Breast epithelium (tissue), 4 donors: ENCODE measurements around the gene ADIPOR1. TPM values are rescaled to one million over a fixed set of nuclear protein-coding genes. Genes with fewer than 3 reads are reported as not detected.

ENCODE experiments used
- DNase-seq, 2 donors: peaks; one replicate each; pipeline ENCODE4 v3.0.0-alpha.2; 2019; ENCODE audit warnings: low spot score in 2 of 2
- H3K27ac ChIP-seq, 2 donors: fragments of 200-600 bp; sonication (generic) in 1 of 2; one replicate each; pipeline ENCODE4 v1.5.1; 2016 to 2019; ENCODE audit warnings: mild to moderate bottlenecking in 1 of 2
- H3K27me3 ChIP-seq, 2 donors: fragments of 200-600 bp; sonication (generic) in 1 of 2; one replicate each; pipeline versions ENCODE4 v1.5.1 to v1.6.0; 2017 to 2019; ENCODE audit warnings: control low read depth in 1 of 2, mild to moderate bottlenecking in 1 of 2
- H3K36me3 ChIP-seq: fragments of 200-600 bp; one replicate; pipeline ENCODE4 v1.5.1; 2019
- H3K4me1 ChIP-seq, 2 donors: fragments of 200-600 bp; sonication (generic); one replicate each; pipeline ENCODE4 v1.5.1; 2016 to 2019; ENCODE audit warnings: control low read depth in 1 of 2
- H3K4me3 ChIP-seq, 3 donors: fragments of 200-600 bp; sonication (generic); 1 replicate in 2 of 3; 2 replicates in 1 of 3; pipeline ENCODE4 v1.5.1; 2016 to 2019; ENCODE audit warnings: mild to moderate bottlenecking in 3 of 3, moderate library complexity in 2 of 3
- H3K9me3 ChIP-seq, 2 donors: fragments of 200-600 bp; sonication (generic) in 1 of 2; one replicate each; pipeline ENCODE4 v1.5.1; 2016 to 2019; ENCODE audit warnings: control low read depth in 1 of 2
- POLR2A ChIP-seq: fragments of 450-650 bp; IDR thresholded peaks from one replicate; pipeline ENCODE4 v1.6.1; 2016; ENCODE audit warnings: antibody characterized with exemption, mild to moderate bottlenecking, moderate library complexity
- POLR2AphosphoS5 ChIP-seq, 3 donors: sonication (generic); formaldehyde crosslinking; IDR thresholded peaks; one replicate each; pipeline ENCODE4 v1.6.1; 2017; ENCODE audit warnings: antibody characterized with exemption in 3 of 3
- intact Hi-C: fragments of 100-400 bp; cut with DNase I; formaldehyde crosslinking; loops from one replicate; pipeline ENCODE4 v1.15.1; 2023; ENCODE audit warnings: low total_unique reads
- total RNA-seq, 3 donors: library from RNA; depleted of rRNA; stranded (reverse); fragments of >200 nt; gene quantifications; one replicate each; pipeline ENCODE4 v1.1.0, GENCODE V29; 2016
- TF ChIP-seq, protein P1 (sequence below), 3 donors: fragments of 450-650 bp; IDR thresholded peaks; one replicate each; pipeline ENCODE4 v1.5.1; 2016 to 2017; ENCODE audit warnings: antibody characterized with exemption in 3 of 3, mild to moderate bottlenecking in 3 of 3, moderate library complexity in 3 of 3

Gene ADIPOR1
- total RNA-seq, 3 donors from 2014 or later, result 87.2 to 143 (median 87.5) TPM

DNA sequence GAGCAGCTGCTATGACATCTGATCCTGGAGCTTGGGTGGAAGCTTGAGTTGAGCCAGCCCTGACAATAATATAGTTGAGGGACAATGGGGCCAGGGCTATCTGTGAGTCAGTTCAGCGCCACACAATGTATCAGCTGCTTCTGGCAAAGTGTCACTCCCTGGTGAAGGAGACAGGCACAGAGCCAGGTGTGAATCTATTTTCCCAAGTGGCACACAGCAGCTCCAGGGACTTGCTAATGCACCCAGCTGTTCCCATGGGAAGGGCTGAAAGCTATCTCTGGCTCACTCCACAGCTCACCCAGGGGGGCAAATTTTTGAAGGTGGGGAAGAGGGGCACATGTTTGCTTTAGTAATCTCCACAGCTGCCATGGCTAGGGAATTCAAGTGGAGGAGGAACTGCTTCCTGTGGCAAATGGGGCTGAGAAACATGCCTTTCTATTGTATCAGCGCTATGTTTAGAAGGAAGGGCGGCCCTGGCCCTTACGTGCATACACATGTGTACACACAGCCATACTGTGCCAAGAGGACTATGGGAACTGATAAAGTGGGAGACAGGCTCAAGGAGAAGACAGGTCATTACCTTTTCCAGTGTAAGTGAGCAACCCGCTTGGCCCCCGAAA is 6.8 kb upstream of the ADIPOR1 start:
- intact Hi-C loops, result no loop called here
- Histone ChIP-seq H3K27ac (peak overlapping the region; percentile 54 to 59), H3K36me3 (no peaks in the 10 kb centered on the region), H3K9me3 (no peaks in the 10 kb centered on the region), H3K4me3 (no peak overlapping the region), H3K4me1 (peaks cover 0 to 9% of the 10 kb centered on the region in 2 donors), H3K27me3 (no peaks in the 10 kb centered on the region)
- DNase-seq, result no peak
- no peak for TF ChIP-seq POLR2AphosphoS5 (IDR thresholded peaks at IDR 0.05)
- TF ChIP-seq, protein P1, sequence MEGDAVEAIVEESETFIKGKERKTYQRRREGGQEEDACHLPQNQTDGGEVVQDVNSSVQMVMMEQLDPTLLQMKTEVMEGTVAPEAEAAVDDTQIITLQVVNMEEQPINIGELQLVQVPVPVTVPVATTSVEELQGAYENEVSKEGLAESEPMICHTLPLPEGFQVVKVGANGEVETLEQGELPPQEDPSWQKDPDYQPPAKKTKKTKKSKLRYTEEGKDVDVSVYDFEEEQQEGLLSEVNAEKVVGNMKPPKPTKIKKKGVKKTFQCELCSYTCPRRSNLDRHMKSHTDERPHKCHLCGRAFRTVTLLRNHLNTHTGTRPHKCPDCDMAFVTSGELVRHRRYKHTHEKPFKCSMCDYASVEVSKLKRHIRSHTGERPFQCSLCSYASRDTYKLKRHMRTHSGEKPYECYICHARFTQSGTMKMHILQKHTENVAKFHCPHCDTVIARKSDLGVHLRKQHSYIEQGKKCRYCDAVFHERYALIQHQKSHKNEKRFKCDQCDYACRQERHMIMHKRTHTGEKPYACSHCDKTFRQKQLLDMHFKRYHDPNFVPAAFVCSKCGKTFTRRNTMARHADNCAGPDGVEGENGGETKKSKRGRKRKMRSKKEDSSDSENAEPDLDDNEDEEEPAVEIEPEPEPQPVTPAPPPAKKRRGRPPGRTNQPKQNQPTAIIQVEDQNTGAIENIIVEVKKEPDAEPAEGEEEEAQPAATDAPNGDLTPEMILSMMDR (IDR thresholded peaks at IDR 0.05), result no peak
- TF ChIP-seq POLR2A, result no peak

DNA sequence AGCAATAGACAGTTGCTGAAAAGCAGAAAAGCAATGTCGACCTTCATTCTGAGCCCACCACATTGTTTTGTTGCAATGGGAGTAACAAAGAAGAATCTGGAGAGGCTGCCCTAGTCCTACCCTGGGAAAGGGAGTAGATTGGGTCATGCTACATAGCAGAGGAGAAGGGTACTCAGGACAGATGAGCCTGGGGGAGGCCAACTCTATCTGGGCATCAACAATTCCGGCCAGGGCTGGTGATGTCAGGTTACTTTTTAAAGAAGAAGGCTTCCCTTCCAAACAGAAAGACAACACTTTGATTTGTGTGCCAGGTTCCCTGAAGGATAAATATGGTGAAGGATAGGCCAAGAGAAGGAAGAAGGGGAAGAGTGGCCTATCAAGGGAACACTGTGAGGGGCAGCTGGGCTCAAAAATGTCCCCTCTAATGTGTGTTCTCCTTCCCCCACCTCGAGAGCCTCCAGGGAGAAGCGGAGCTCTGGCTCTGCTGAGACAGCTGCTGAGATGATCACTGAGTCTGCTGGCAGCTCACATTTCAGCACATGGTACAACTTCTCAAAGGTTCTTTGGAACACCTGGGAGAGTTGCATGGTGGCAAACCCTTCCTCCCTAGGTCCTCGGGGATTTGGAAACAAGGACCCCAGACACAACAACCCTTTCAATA is 3.2 kb upstream of the ADIPOR1 start:
- no peaks in the 10 kb centered on the region for H3K9me3 ChIP-seq
- DNase-seq, result no peak
- peaks cover 3 to 13% of the 10 kb centered on the region in 2 donors for H3K4me1 ChIP-seq
- H3K36me3 ChIP-seq, result no peaks in the 10 kb centered on the region
- H3K27me3 ChIP-seq, result no peaks in the 10 kb centered on the region
- no peak overlapping the region for H3K4me3 ChIP-seq
- H3K27ac ChIP-seq, result no peak overlapping the region
- intact Hi-C loops, result no loop called here
- no peak for TF ChIP-seq POLR2A
- TF ChIP-seq POLR2AphosphoS5 (IDR thresholded peaks at IDR 0.05), result no peak
- TF ChIP-seq, protein P1 (IDR thresholded peaks at IDR 0.05), result no peak

DNA sequence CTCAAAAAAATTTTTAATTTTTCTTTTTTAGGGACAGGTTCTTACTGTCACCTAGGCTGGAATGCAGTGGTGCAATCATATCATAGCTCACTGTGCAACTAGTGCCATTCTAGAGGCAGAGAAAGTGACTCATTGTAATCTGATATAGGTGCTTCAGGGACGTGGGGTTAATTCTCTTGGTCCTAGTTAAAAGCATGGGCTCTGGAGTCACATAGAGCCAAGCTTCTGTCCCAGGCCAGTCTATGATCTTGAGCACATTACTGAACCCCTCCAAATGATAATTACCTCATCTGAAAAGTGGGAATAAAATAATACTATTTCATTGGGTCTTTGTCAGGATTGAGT is 1.1 kb upstream of the ADIPOR1 start:
- DNase-seq, result no peak
- H3K9me3 ChIP-seq, result no peaks in the 10 kb centered on the region
- H3K27me3 ChIP-seq, result no peaks in the 10 kb centered on the region
- intact Hi-C loops, result no loop called here
- H3K36me3 ChIP-seq, result no peaks in the 10 kb centered on the region
- H3K27ac ChIP-seq, result no peak overlapping the region
- TF ChIP-seq, protein P1 (IDR thresholded peaks at IDR 0.05), result no peak
- no peak for TF ChIP-seq POLR2A
- no peak for TF ChIP-seq POLR2AphosphoS5 (IDR thresholded peaks at IDR 0.05)
- H3K4me1 ChIP-seq, result peaks cover 8 to 14% of the 10 kb centered on the region in 2 donors
- H3K4me3 ChIP-seq, result no peak overlapping the region

DNA sequence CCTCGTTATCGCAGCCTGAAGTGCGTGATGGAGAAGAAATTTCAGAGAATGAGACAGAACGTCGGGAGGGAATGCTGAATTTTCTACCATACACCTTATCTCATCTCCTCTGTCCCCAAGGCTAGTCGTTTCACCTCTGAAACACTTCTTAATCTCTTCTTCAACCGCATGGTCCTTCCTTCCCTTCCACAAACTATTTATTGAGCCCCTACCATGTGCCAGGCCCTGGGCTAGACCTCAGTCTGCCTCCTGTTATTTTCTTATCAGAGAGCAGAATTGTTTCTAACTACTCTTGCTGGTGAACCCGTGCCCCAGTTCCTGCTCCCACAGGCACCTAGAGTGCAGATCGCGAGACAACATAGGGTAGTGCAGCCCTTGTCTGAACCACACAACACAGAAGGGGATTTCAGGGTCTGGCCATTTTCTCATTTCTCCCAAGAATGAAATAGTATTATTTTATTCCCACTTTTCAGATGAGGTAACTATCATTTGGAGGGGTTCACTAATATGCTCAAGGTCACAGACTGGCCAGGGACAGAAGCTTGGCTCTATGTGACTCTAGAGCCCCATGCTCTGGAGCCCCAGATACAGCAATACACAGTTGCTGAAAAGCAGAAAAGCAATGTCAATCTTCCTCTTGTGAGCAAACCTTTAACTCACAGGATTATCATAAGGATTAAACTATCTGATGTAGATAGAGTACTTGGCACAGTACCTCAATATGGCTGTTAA is 598 bp upstream of the ADIPOR1 start:
- peak overlapping the region; percentile 96 to 99 (median 98) for H3K4me3 ChIP-seq
- no peak for TF ChIP-seq POLR2A
- TF ChIP-seq, protein P1 (IDR thresholded peaks at IDR 0.05), result no peak
- TF ChIP-seq POLR2AphosphoS5 (IDR thresholded peaks at IDR 0.05), result no peak
- peaks cover 8 to 14% of the 10 kb centered on the region in 2 donors for H3K4me1 ChIP-seq
- intact Hi-C loops, result no loop called here
- H3K9me3 ChIP-seq, result no peaks in the 10 kb centered on the region
- no peaks in the 10 kb centered on the region for H3K36me3 ChIP-seq
- DNase-seq, result no peak
- H3K27me3 ChIP-seq, result no peaks in the 10 kb centered on the region
- peak overlapping the region; percentile 98 for H3K27ac ChIP-seq

DNA sequence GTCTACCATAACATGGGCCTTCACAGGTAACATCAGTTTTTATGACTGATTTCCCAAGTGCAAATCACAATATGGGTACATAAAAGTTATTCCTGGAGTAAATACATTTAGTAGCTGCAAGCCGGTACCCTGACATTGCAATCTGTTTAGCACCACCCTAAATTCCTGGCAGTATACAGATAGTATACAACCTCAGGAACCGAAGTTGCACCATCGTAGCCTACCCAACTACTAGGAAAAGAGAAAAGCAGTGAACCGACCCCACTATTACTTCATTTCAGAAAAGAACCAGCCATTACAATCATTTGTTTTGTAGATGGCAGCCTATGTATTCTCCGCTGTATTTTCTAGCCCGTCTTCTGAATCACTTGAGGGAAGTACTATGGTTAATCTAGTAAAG is 1.1 kb downstream of the ADIPOR1 start:
- intact Hi-C loops, result no loop called here
- no peak for DNase-seq
- H3K4me1 ChIP-seq, result peaks cover 11 to 14% of the 10 kb centered on the region in 2 donors
- H3K27ac ChIP-seq, result peak overlapping the region in 1 of 2 donors; percentile 98
- no peaks in the 10 kb centered on the region for H3K36me3 ChIP-seq
- H3K4me3 ChIP-seq, result peak overlapping the region; percentile 96 to 99 (median 98)
- TF ChIP-seq POLR2AphosphoS5 (IDR thresholded peaks at IDR 0.05), result no peak
- TF ChIP-seq POLR2A, result no peak
- TF ChIP-seq, protein P1 (IDR thresholded peaks at IDR 0.05), result no peak
- H3K27me3 ChIP-seq, result no peaks in the 10 kb centered on the region
- no peaks in the 10 kb centered on the region for H3K9me3 ChIP-seq
